IMR-90 (cell line): ENCODE data around the gene CENPP. TPM values are rescaled to one million over a fixed set of nuclear protein-coding genes. Genes with fewer than 3 reads are reported as not detected.
"Not testable (repeated sequence)": the region's sequence is repeated elsewhere in the genome, so short reads cannot be mapped to it uniquely, and the experiment has no call there.

Experiments
- ATAC-seq: fragments of 200-7000 bp; cut with Tn5 transposase; 2 replicates; pipeline ENCODE4 v1.9.1; 2020; ENCODE audit warnings: low read depth, mild to moderate bottlenecking, moderate library complexity
- BruUV-seq: library from RNA; stranded (reverse); fragments of 400-500 nt; replicated peaks from 2 replicates; lab custom pipeline; 2021; lab: Mats Ljungman, UMichigan
- CTCF ChIA-PET: fragments of 300-600 bp; formaldehyde crosslinking; extraction: SDS; loops from one replicate; lab custom pipeline; 2021; ENCODE audit warnings: antibody characterized with exemption; lab: Yijun Ruan, JAX
- POLR2A ChIA-PET: fragments of 300-600 bp; sonication (Branson Sonifier 250); formaldehyde crosslinking; loops from one replicate; lab custom pipeline; 2022; ENCODE audit warnings: antibody characterized with exemption; ENCODE audit not compliant: unreplicated experiment; lab: Charles Lee
- DNase-seq: peaks from one replicate; pipeline ENCODE4 v3.0.0; 2013
- H2AFZ ChIP-seq: replicated peaks from 2 replicates; pipeline ENCODE3; 2013; ENCODE audit warnings: low read length, mild to moderate bottlenecking; ENCODE audit not compliant: poor library complexity
- H2AK5ac ChIP-seq: 2 replicates; pipeline ENCODE4 v1.6.1; 2013; ENCODE audit warnings: low read depth, low read length, inconsistent platforms
- H2AK9ac ChIP-seq: replicated peaks from 2 replicates; pipeline ENCODE3; 2013; ENCODE audit warnings: mild to moderate bottlenecking, low read depth, low read length, moderate library complexity; ENCODE audit not compliant: poor library complexity
- H2BK120ac ChIP-seq: 2 replicates; pipeline ENCODE4 v1.6.1; 2013; ENCODE audit warnings: low read depth, low read length, inconsistent platforms
- H2BK15ac ChIP-seq: 3 replicates; pipeline ENCODE4 v1.6.1; 2013; ENCODE audit warnings: low read depth, low read length, inconsistent platforms
- H2BK20ac ChIP-seq: 2 replicates; pipeline ENCODE4 v1.6.1; 2013; ENCODE audit warnings: low read depth, mild to moderate bottlenecking, inconsistent platforms, low read length, moderate library complexity
- H2BK5ac ChIP-seq: 2 replicates; pipeline ENCODE4 v1.6.1; 2013; ENCODE audit warnings: mild to moderate bottlenecking, low read depth, low read length, inconsistent platforms; ENCODE audit not compliant: poor library complexity, severe bottlenecking
- H3K14ac ChIP-seq: replicated peaks from 2 replicates; pipeline ENCODE4 v1.6.1; 2013; ENCODE audit warnings: low read depth, low read length, inconsistent platforms
- H3K18ac ChIP-seq: 2 replicates; pipeline ENCODE4 v1.6.1; 2013; ENCODE audit warnings: low read depth, low read length, control low read depth
- H3K23ac ChIP-seq: 2 replicates; pipeline ENCODE4 v1.6.1; 2013; ENCODE audit warnings: low read depth, low read length, inconsistent platforms
- H3K27ac ChIP-seq: 2 replicates; pipeline ENCODE4 v1.5.1; 2013; ENCODE audit warnings: mild to moderate bottlenecking, control low read depth, low read length; ENCODE audit not compliant: insufficient read depth
- H3K27me3 ChIP-seq: 2 replicates; pipeline ENCODE4 v1.6.1; 2013; ENCODE audit warnings: low read length; ENCODE audit not compliant: control insufficient read depth, insufficient read depth
- H3K36me3 ChIP-seq: 2 replicates; pipeline ENCODE4 v1.6.1; 2013; ENCODE audit warnings: low read length, mixed read lengths; ENCODE audit not compliant: control insufficient read depth, insufficient read depth
- H3K4ac ChIP-seq: 2 replicates; pipeline ENCODE4 v1.6.1; 2013; ENCODE audit warnings: low read depth, low read length, inconsistent platforms
- H3K4me1 ChIP-seq: 2 replicates; pipeline ENCODE4 v1.6.1; 2013; ENCODE audit warnings: low read length, mixed read lengths; ENCODE audit not compliant: control insufficient read depth, insufficient read depth
- H3K4me2 ChIP-seq: 2 replicates; pipeline ENCODE4 v1.6.1; 2013; ENCODE audit warnings: low read depth, mild to moderate bottlenecking, control low read depth, low read length, moderate library complexity
- H3K4me3 ChIP-seq: 2 replicates; pipeline ENCODE4 v1.5.1; 2013; ENCODE audit warnings: low read depth, mild to moderate bottlenecking, control low read depth, low read length, moderate library complexity; ENCODE audit not compliant: insufficient read depth
- H3K56ac ChIP-seq: 2 replicates; pipeline ENCODE4 v1.6.1; 2013; ENCODE audit warnings: low read length, inconsistent platforms; ENCODE audit not compliant: insufficient read depth; ENCODE audit errors: extremely low read depth
- H3K79me1 ChIP-seq, 2 experiments: 2 replicates each; pipeline ENCODE4 v1.6.1; 2013; ENCODE audit warnings: low read length in 2 of 2, inconsistent platforms in 1 of 2, low read depth in 1 of 2
- H3K9ac ChIP-seq: 2 replicates; pipeline ENCODE4 v1.6.1; 2013; ENCODE audit warnings: low read depth, low read length, control low read depth
- H3K9me1 ChIP-seq: 2 replicates; pipeline ENCODE4 v1.6.1; 2013; ENCODE audit warnings: low read length, inconsistent platforms; ENCODE audit not compliant: insufficient read depth
- H3K9me3 ChIP-seq: 2 replicates; pipeline ENCODE4 v1.6.1; 2013; ENCODE audit warnings: low read length; ENCODE audit not compliant: control insufficient read depth, insufficient read depth
- H4K20me1 ChIP-seq: 2 replicates; pipeline ENCODE4 v1.6.1; 2013; ENCODE audit warnings: low read length, inconsistent platforms; ENCODE audit not compliant: insufficient read depth
- H4K5ac ChIP-seq: 2 replicates; pipeline ENCODE4 v1.6.1; 2013; ENCODE audit warnings: mild to moderate bottlenecking, low read depth, low read length, control low read depth
- H4K8ac ChIP-seq, 2 experiments: 2 replicates each; pipeline ENCODE4 v1.6.1; 2013; ENCODE audit warnings: low read depth in 2 of 2, low read length in 2 of 2, control low read depth in 1 of 2, inconsistent platforms in 1 of 2
- H4K91ac ChIP-seq: 2 replicates; pipeline ENCODE4 v1.6.1; 2013; ENCODE audit warnings: low read depth, low read length, inconsistent platforms; ENCODE audit not compliant: insufficient read depth
- WGBS, 2 experiments: methylation state at CpG; one replicate each; pipeline versions ENCODE4 v1.1.5 to v1.1.7; 2013; ENCODE audit warnings: missing lambda C conversion rate in 2 of 2; ENCODE audit not compliant: insufficient read length in 1 of 2; ENCODE audit errors: extremely low coverage in 2 of 2; 5-methylcytosine and 5-hydroxymethylcytosine counted together
- dilution Hi-C: fragments of 300-500 bp; cut with HindIII; formaldehyde crosslinking; loops from one replicate; pipeline ENCODE4 v1.14.3; 2018; ENCODE audit warnings: low sequenced_read_pairs; ENCODE audit not compliant: unreplicated experiment
- in situ Hi-C: fragments of 300-500 bp; cut with MboI; formaldehyde crosslinking; loops from 3 replicates; pipeline ENCODE4 v1.14.3; 2019; ENCODE audit warnings: low sequenced_read_pairs, inconsistent platforms, mixed read lengths
- intact Hi-C: fragments of 100-400 bp; cut with micrococcal nuclease; formaldehyde crosslinking; loops from 2 replicates; pipeline ENCODE4 v1.10.0; 2022
- polyA plus RNA-seq, 3 experiments: library from polyadenylated mRNA; depleted of rRNA; stranded (reverse); fragments of >200 nt; gene quantifications; 2 replicates each; pipeline ENCODE4 v1.2.3, GENCODE V29; 2012; ENCODE audit warnings: low replicate concordance in 1 of 3
- total RNA-seq: library from RNA; depleted of rRNA; stranded (reverse); fragments of >200 nt; gene quantifications from 2 replicates; pipeline ENCODE4 v1.2.3, GENCODE V29; 2012

CENPP gene
- total and polyA plus RNA-seq, 2 of the 4 experiments (the other 2 are of a cell fraction), result 1.4 to 2.0 TPM

- H3K36me3 ChIP-seq, H4K91ac ChIP-seq, CTCF ChIA-PET, H3K27ac ChIP-seq, H2AFZ ChIP-seq, H3K9ac ChIP-seq, ATAC-seq, H3K9me3 ChIP-seq, H4K8ac ChIP-seq, POLR2A ChIA-PET, DNase-seq, H2BK15ac ChIP-seq, H2AK5ac ChIP-seq, H3K9me1 ChIP-seq, H3K4me3 ChIP-seq, H3K27me3 ChIP-seq, H2BK120ac ChIP-seq, H2BK20ac ChIP-seq, H4K20me1 ChIP-seq, H3K14ac ChIP-seq, H3K79me1 ChIP-seq, H2AK9ac ChIP-seq, intact Hi-C loops, H3K4ac ChIP-seq, BruUV-seq, H4K5ac ChIP-seq, H3K4me2 ChIP-seq, H3K4me1 ChIP-seq, in situ Hi-C loops, H2BK5ac ChIP-seq, H3K56ac ChIP-seq, H3K18ac ChIP-seq, dilution Hi-C loops, H3K23ac ChIP-seq: not testable (repeated sequence)
- no CpG with 5 or more reads among the region's 1 CpG for WGBS, 2 experiments
Observed at GRCh38 chr9:92595075-92595474, 269.3 kb downstream of the CENPP start.
